Lung (tissue), 12 donors: ENCODE measurements around the gene RETREG1. TPM values are rescaled to one million over a fixed set of nuclear protein-coding genes. Genes with fewer than 3 reads are reported as not detected.

Experiments used
- ATAC-seq: fragments of 200-7000 bp; cut with Tn5 transposase; one replicate; pipeline ENCODE4 v1.9.1; 2020; ENCODE audit warnings: moderate number of reproducible peaks; ENCODE audit not compliant: insufficient read depth, low FRiP score
- DNase-seq, 3 donors: peaks; one replicate each; pipeline ENCODE4 v3.0.0-alpha.2; 2013 to 2017
- H3K27ac ChIP-seq, 2 donors: one replicate each; pipeline ENCODE4 v1.5.1; 2013; ENCODE audit warnings: mild to moderate bottlenecking in 2 of 2, moderate library complexity in 2 of 2, control low read depth in 1 of 2, inconsistent platforms in 1 of 2, low read depth in 1 of 2, low read length in 1 of 2
- H3K27me3 ChIP-seq, 3 donors: one replicate each; pipeline ENCODE4 v1.5.1; 2013; ENCODE audit warnings: low read length in 2 of 3; ENCODE audit not compliant: control insufficient read depth in 3 of 3, insufficient read depth in 3 of 3
- H3K36me3 ChIP-seq, 4 donors: one replicate each; pipeline ENCODE4 v1.5.1; 2013; ENCODE audit warnings: low read length in 4 of 4, mild to moderate bottlenecking in 1 of 4, moderate library complexity in 1 of 4; ENCODE audit not compliant: control insufficient read depth in 4 of 4, insufficient read depth in 4 of 4
- H3K4me1 ChIP-seq, 5 donors: one replicate each; pipeline ENCODE4 v1.5.1; 2013; ENCODE audit warnings: low read length in 5 of 5, mild to moderate bottlenecking in 2 of 5, moderate library complexity in 1 of 5; ENCODE audit not compliant: control insufficient read depth in 5 of 5, insufficient read depth in 5 of 5
- H3K4me3 ChIP-seq: one replicate; pipeline ENCODE4 v1.5.1; 2013; ENCODE audit warnings: mild to moderate bottlenecking, control low read depth, moderate library complexity
- H3K9ac ChIP-seq, 2 donors: one replicate each; pipeline ENCODE4 v1.5.1; 2013; ENCODE audit warnings: low read length in 2 of 2, control low read depth in 1 of 2; ENCODE audit not compliant: insufficient read depth in 1 of 2
- H3K9me3 ChIP-seq, 4 donors: one replicate each; pipeline ENCODE4 v1.5.1; 2013; ENCODE audit warnings: low read length in 3 of 4, mild to moderate bottlenecking in 1 of 4, moderate library complexity in 1 of 4; ENCODE audit not compliant: control insufficient read depth in 4 of 4, insufficient read depth in 3 of 4
- CTCF ChIP-seq: IDR thresholded peaks from 2 replicates; pipeline ENCODE4 v1.5.1; 2012; ENCODE audit warnings: mild to moderate bottlenecking; ENCODE audit errors: control extremely low read depth, extremely low read depth
- WGBS, 2 donors: extraction: QIAGEN DNeasy Blood & Tissue Kit; methylation state at CpG; one replicate each; pipeline ENCODE4 v1.1.7; 2013; 5-methylcytosine and 5-hydroxymethylcytosine counted together
- polyA plus RNA-seq, 2 donors: library from polyadenylated mRNA; stranded (reverse); fragments of 200-250 nt; gene quantifications; one replicate each; pipeline ENCODE4 v1.2.1, GENCODE V29; 2013
- total RNA-seq, 2 donors: library from RNA; depleted of rRNA in 1 of 2; stranded (reverse); fragments of >200 nt in 1 of 2; gene quantifications; one replicate each; pipeline ENCODE4 v1.2.1, GENCODE V29; 2014 to 2021
- donor health status: control.
- donor health status: control.
- donor health status: Bipolar disorder and iron deficiency.
- donor health status: healthy.
- donor health status: DM: yes; HTN: yes; CAD: no.

The RETREG1 gene
- total and polyA plus RNA-seq, 4 donors = 6.8 to 19.5 (median 9.6) TPM

DNA sequence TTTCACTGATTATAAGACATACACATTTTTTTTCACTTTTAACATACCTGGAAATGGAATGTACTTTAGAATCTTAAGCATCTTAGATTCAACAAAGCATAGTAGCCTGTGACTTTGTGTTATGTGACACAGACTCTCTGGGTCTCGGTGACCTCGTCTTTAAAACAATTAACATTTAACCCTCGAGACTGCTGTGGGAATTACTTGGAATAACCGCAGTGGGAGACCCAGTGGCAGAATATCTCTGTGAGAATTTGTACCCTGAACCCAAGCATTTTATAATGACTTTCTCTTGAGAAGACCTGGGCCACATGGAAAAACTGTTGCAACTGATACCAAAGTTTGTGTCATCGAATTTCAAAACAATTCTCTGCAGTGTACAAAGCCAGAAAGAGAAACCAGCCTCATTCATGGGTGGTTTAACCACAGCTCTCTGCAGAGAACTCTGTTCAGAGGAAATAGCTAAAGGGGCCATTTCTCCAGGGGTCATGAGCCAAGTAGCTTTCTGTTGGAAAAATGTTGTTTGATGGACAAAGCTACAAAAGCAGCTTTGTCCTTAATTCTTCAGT is 10.0 kb upstream of the RETREG1 start:
- H3K27ac ChIP-seq = no peak overlapping the region

GRCh38 chr5:16625096-16625495 is 8.3 kb upstream of the RETREG1 start:
- Histone ChIP-seq H3K27ac (no peak overlapping the region), H3K4me3 (no peak overlapping the region), H3K9ac (no peak overlapping the region), H3K36me3 (no peaks in the 10 kb centered on the region), H3K4me1 (peaks cover 0 to 3% (median 0%) of the 10 kb centered on the region in 5 donors), H3K27me3 (peaks cover 0 to 14% (median 0%) of the 10 kb centered on the region in 3 donors), H3K9me3 (no peaks in the 10 kb centered on the region)
- DNase-seq = no peak
- 38 to 39% methylated on average over 3 of the region's 3 CpGs for WGBS, 2 donors
- ATAC-seq = no peak
- TF ChIP-seq CTCF = no peak

More for the DNA sequence above, 10.0 kb upstream of the RETREG1 start:
- TF ChIP-seq CTCF = no peak
- no peak for ATAC-seq
- Histone ChIP-seq H3K4me3 (no peak overlapping the region), H3K9me3 (no peaks in the 10 kb centered on the region), H3K9ac (no peak overlapping the region), H3K4me1 (peaks cover 0 to 3% (median 0%) of the 10 kb centered on the region in 5 donors), H3K27me3 (peaks cover 0 to 5% (median 0%) of the 10 kb centered on the region in 3 donors), H3K36me3 (no peaks in the 10 kb centered on the region)
- WGBS, 2 donors = 56 to 59% methylated on average over 5 of the region's 5 CpGs
- DNase-seq = peak in 1 of 3 donors; percentile 11

DNA sequence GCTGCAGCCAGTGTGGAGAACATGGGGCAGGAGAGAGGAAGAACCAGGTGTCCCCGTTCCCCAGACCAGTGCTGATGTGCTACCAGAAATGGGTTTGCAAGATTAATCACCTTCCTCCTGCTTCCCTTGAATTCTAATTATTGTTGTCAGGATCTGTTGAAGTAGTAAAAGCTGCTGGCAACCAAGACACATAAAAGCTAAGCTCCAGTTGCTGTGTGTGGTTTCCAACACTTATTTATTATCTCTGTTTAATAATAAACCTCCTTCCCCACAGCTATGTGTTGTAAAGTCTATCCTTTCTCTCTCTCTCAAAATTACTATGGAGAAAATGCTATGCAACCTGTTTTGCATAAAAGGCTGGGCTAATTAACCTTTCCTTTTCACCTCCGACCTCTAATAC is 2.3 kb upstream of the RETREG1 start:
- Histone ChIP-seq H3K27ac (no peak overlapping the region), H3K27me3 (peaks cover 0 to 41% (median 13%) of the 10 kb centered on the region in 3 donors), H3K4me3 (no peak overlapping the region), H3K9ac (no peak overlapping the region), H3K36me3 (no peaks in the 10 kb centered on the region), H3K4me1 (peaks cover 0 to 13% (median 8%) of the 10 kb centered on the region in 5 donors), H3K9me3 (no peaks in the 10 kb centered on the region)
- WGBS, 2 donors = 83 to 85% methylated on average over 2 of the region's 2 CpGs
- TF ChIP-seq CTCF = no peak
- DNase-seq = no peak
- no peak for ATAC-seq
